Neural cell (in vitro differentiated cells): ENCODE measurements around the gene KLHL6.

Source experiments
- CTCF ChIP-seq: fragments of 450-650 bp; IDR thresholded peaks from 2 replicates; pipeline ENCODE4 v1.5.1; 2014; ENCODE audit warnings: antibody characterized with exemption, mild to moderate bottlenecking, moderate library complexity; ENCODE audit not compliant: poor library complexity, severe bottlenecking
- EP300 ChIP-seq: fragments of 450-650 bp; conservative IDR thresholded peaks from 2 replicates; pipeline ENCODE4 v1.6.1; 2014; ENCODE audit warnings: antibody characterized with exemption, mild to moderate bottlenecking, moderate library complexity; ENCODE audit not compliant: poor library complexity, severe bottlenecking
- EZH2 ChIP-seq: fragments of 200-600, 300-800 bp; shearing (Covaris generic), sonication (generic); IDR thresholded peaks from 2 replicates; pipeline ENCODE4 v1.6.1; 2014; ENCODE audit warnings: antibody characterized with exemption, low read length, borderline replicate concordance, mild to moderate bottlenecking; ENCODE audit not compliant: insufficient read depth, poor library complexity, severe bottlenecking
- POLR2AphosphoS5 ChIP-seq: IDR thresholded peaks from 2 replicates; pipeline ENCODE4 v1.6.1; 2012
- RAD21 ChIP-seq: fragments of 450-650 bp; conservative IDR thresholded peaks from 2 replicates; pipeline ENCODE4 v1.6.1; 2014; ENCODE audit warnings: antibody characterized with exemption, mild to moderate bottlenecking, moderate library complexity
- REST ChIP-seq: IDR thresholded peaks from 2 replicates; pipeline ENCODE4 v1.6.1; 2012; ENCODE audit warnings: borderline replicate concordance
- SMC3 ChIP-seq: fragments of 450-650 bp; conservative IDR thresholded peaks from 2 replicates; pipeline ENCODE4 v1.6.1; 2014; ENCODE audit warnings: antibody characterized with exemption, mild to moderate bottlenecking, moderate library complexity; ENCODE audit not compliant: poor library complexity
- TAF1 ChIP-seq: IDR thresholded peaks from 2 replicates; pipeline ENCODE4 v1.6.1; 2012; ENCODE audit warnings: low read depth

GRCh38 chr3:183587336-183587735 is 31.8 kb upstream of the KLHL6 start:
- TF ChIP-seq CTCF, result no peak
- TF ChIP-seq POLR2AphosphoS5, result no peak
- no peak for TF ChIP-seq EZH2
- no peak for TF ChIP-seq RAD21
- TF ChIP-seq REST, result no peak
- TF ChIP-seq EP300, result no peak
- no peak for TF ChIP-seq SMC3
- TF ChIP-seq TAF1, result no peak
